ENCODE results near the gene HIP1. TPM values are rescaled to one million over a fixed set of nuclear protein-coding genes. Genes with fewer than 3 reads are reported as not detected.
"Not testable (repeated sequence)": the region's sequence is repeated elsewhere in the genome, so short reads cannot be mapped to it uniquely, and the experiment has no call there.

Gene HIP1
- total RNA-seq, 2 donors from 2014 or later: 12.2 to 13.6 TPM

DNA sequence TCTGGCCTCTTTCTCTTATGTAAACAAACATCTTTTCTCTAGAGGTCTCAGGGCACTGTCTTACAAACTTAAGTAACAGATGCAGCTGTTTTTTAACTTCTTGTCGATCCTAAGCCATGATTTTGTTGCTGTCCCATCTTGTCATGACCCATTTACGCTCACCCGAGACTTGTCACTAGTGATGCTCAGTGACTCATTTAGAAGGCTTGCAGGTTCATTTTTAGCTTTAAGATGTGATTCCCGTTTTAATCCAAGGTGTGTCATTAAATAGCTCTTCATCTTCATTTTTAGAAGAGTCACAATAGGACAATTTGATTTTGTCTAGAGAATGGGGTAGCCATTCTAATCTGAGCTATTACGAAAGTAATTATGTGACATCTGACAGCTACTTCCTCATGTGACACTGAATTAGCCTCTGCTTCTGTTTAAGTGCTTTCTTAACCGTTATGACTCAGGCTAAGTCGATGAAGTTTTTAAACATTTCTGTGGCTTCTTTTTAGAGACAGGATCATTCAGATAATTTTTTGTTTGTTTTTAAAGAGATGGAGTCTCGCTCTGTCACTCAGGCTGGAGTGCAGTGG is 203.9 kb downstream of the HIP1 start:
- TF ChIP-seq, protein P1, sequence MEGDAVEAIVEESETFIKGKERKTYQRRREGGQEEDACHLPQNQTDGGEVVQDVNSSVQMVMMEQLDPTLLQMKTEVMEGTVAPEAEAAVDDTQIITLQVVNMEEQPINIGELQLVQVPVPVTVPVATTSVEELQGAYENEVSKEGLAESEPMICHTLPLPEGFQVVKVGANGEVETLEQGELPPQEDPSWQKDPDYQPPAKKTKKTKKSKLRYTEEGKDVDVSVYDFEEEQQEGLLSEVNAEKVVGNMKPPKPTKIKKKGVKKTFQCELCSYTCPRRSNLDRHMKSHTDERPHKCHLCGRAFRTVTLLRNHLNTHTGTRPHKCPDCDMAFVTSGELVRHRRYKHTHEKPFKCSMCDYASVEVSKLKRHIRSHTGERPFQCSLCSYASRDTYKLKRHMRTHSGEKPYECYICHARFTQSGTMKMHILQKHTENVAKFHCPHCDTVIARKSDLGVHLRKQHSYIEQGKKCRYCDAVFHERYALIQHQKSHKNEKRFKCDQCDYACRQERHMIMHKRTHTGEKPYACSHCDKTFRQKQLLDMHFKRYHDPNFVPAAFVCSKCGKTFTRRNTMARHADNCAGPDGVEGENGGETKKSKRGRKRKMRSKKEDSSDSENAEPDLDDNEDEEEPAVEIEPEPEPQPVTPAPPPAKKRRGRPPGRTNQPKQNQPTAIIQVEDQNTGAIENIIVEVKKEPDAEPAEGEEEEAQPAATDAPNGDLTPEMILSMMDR (IDR thresholded peaks at IDR 0.05): no peak
- peaks cover 32% of the 10 kb centered on the region for H3K36me3 ChIP-seq
- H3K27me3 ChIP-seq: no peaks in the 10 kb centered on the region
- no peak overlapping the region for H3K27ac ChIP-seq
- H3K4me3 ChIP-seq: no peak overlapping the region
- no peaks in the 10 kb centered on the region for H3K9me3 ChIP-seq
- peaks cover 0 to 8% of the 10 kb centered on the region in 2 donors for H3K4me1 ChIP-seq
- no peak for DNase-seq (ENCODE audit: low spot score)

DNA sequence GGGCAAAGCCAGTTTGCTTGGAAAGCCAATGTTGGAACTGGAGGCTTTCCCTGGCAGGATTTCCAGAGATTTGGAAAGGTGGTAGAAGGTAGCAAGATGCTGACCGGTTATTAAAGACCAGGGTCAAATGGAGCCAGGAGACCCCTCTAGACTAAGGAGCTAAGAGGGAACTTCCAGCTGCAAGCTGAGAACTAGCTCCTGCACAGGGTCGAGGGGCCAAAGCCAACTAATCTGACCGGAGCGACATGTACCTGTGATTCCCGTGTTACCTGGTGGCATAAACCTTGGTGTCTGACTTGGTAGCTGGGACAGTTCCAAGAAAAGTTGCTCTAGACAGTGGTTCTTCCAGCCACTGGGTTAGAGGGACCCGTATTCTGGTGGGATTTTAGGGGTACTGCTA is 204.8 kb downstream of the HIP1 start:
- peak; percentile 32 for DNase-seq (ENCODE audit: low spot score)

DNA sequence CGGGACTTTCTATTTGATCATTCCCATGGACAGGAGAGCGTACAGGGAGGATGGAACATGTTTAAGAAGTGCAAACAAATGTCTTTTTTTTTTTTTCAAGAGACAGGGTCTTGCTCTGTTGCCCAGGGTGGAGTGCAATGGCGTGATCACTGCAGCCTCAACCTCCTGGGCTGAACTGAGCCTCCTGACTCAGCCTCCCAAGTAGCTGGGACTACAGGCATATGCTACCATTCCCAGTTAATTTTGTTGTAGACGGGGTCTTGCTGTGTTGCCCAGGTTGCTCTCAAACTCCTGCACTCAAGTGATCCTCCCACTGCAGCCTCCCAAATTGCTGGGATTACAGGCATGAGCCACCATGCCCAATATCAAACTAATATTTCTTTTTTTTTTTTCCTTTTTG is 206.1 kb downstream of the HIP1 start:
- no peak for DNase-seq (ENCODE audit: low spot score)
- H3K4me3 ChIP-seq: no peak overlapping the region
- peaks cover 14% of the 10 kb centered on the region for H3K36me3 ChIP-seq
- H3K4me1 ChIP-seq: peaks cover 0 to 13% of the 10 kb centered on the region in 2 donors
- TF ChIP-seq, protein P1 (IDR thresholded peaks at IDR 0.05): no peak
- no peaks in the 10 kb centered on the region for H3K27me3 ChIP-seq
- no peaks in the 10 kb centered on the region for H3K9me3 ChIP-seq
- no peak overlapping the region for H3K27ac ChIP-seq

More for the DNA sequence above, 204.8 kb downstream of the HIP1 start:
- Histone ChIP-seq H3K9me3 (no peaks in the 10 kb centered on the region), H3K27ac (no peak overlapping the region), H3K4me1 (peaks cover 0 to 8% of the 10 kb centered on the region in 2 donors), H3K27me3 (no peaks in the 10 kb centered on the region), H3K4me3 (no peak overlapping the region), H3K36me3 (peaks cover 23% of the 10 kb centered on the region)
- TF ChIP-seq, protein P1 (IDR thresholded peaks at IDR 0.05): no peak

DNA sequence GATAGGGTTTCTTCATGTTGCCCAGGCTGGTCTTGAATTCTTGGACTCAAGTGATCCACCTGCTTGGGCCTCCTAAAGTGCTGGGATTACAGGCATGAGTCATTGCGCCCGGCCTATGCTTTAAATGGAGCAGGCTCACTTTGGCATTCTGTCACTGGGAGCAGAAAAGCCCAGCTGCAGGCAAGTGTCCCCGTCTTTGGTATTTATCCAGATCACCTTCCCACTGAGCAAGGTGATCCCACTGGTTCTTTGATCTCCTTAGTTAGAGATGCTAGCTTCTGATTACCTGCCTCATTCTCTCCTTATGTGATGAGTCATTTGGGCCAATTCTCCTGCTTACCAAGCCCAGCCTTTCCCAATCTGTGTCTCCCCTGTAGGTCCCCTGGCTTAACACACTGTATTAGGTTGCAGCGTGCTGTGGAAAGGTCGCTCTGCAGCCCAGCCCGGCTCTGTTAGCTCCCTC is 207.4 kb downstream of the HIP1 start:
- TF ChIP-seq, protein P1 (IDR thresholded peaks at IDR 0.05): no peak
- Histone ChIP-seq H3K4me1 (peaks cover 0 to 23% of the 10 kb centered on the region in 2 donors), H3K27ac (peak overlapping the region; percentile 19 to 40)

DNA sequence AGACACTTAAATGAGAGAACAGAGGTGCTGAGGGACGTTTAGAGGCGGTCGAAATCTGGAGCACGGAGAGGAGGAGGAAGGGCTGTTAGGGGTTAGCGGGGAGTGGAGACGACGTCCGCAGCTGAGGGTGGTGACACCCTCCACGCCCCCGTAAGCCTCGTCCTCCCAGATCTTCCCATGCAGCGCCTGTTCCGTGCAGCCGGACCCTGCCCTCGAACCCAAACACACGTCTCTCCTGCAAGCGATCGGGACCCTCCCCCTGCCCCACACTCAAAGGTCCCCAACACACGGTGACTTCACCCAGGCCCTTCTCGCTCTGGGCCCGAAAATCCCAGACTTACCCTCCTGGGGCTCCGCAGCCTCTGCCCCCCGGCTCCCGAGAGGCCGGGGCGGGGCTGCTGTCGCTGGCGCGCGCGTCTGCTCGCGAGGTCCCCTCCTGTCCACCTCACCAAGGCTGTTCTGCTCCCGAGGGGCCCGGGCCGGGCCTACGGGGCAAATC is 211.5 kb downstream of the HIP1 start:
- not testable (repeated sequence) for DNase-seq (ENCODE audit: low spot score); H3K9me3 ChIP-seq; H3K27me3 ChIP-seq
- H3K4me3 ChIP-seq: peak overlapping the region; percentile 88 to 99
- H3K4me1 ChIP-seq: peaks cover 0 to 24% of the 10 kb centered on the region in 2 donors
- peaks cover 29% of the 10 kb centered on the region for H3K36me3 ChIP-seq
- peak overlapping the region; percentile 81 to 91 for H3K27ac ChIP-seq

More for the DNA sequence above, 207.4 kb downstream of the HIP1 start:
- DNase-seq (ENCODE audit: low spot score): no peak
- peaks cover 2% of the 10 kb centered on the region for H3K36me3 ChIP-seq
- H3K4me3 ChIP-seq: no peak overlapping the region
- no peaks in the 10 kb centered on the region for H3K27me3 ChIP-seq
- no peaks in the 10 kb centered on the region for H3K9me3 ChIP-seq

DNA sequence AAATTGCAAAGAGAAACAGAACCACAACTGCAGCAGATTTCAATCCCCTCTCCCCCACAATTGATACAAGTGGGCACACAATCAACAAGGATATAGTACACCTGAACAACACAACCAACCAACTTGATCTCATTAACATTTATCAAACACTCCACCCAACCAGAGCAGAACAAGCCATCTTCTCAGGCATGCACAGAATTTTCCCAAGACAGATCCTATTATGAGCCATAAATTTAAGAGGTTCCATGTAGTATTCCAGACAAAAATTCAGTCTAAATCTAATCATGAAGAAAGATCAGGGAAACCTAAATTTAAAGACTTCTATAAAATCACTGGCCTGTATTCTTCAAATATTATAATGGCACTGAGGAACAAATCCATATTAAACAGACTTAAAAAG is 217.0 kb downstream of the HIP1 start:
- H3K4me1 ChIP-seq, H3K27ac ChIP-seq: not testable (repeated sequence)
- peaks cover 29% of the 10 kb centered on the region for H3K36me3 ChIP-seq

DNA sequence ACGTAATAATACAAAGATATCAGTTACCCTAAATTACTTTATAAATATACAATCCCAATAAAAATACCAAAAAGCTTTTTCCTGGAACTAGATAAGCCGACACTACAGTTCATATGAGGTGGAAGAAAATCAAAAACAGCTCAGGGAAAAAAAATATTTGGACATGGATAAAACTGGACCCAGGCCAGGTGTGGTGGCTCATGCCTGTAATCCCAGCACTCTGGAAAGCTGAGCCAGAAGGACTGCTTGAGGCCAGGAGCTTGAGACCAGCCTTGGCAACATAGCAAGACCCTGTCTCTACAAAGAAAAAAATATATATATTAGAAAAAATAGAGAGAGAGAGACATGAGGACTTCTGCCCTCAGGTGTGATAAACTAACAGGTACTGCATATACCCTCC is 219.9 kb downstream of the HIP1 start:
- DNase-seq (ENCODE audit: low spot score); H3K9me3 ChIP-seq; H3K27ac ChIP-seq; H3K4me3 ChIP-seq; H3K4me1 ChIP-seq; H3K27me3 ChIP-seq: not testable (repeated sequence)
- H3K36me3 ChIP-seq: peaks cover 12% of the 10 kb centered on the region

More for the DNA sequence above, 217.0 kb downstream of the HIP1 start:
- not testable (repeated sequence) for H3K9me3 ChIP-seq; H3K27me3 ChIP-seq; DNase-seq (ENCODE audit: low spot score); H3K4me3 ChIP-seq

DNA sequence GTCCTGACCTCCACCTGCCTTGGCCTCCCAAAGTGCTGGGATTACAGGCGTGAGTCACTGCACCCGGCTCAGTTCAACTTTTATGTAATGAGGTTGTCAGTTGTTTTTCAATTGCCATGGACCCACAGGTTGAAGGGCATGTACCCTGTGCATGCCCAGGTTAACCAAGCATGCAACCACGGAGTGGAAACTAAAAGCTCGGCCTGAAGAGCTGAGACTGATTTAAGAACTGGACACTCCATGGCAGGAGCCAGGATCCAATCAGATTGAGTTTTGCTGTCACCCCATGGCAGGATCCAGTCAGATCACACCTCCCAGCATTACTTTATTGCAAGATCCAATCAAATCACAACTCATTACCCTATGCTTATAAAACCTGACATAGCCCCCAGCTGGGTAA is 229.7 kb downstream of the HIP1 start:
- H3K27me3 ChIP-seq; H3K4me3 ChIP-seq; H3K36me3 ChIP-seq; DNase-seq (ENCODE audit: low spot score); H3K9me3 ChIP-seq; H3K4me1 ChIP-seq; H3K27ac ChIP-seq: not testable (repeated sequence)

DNA sequence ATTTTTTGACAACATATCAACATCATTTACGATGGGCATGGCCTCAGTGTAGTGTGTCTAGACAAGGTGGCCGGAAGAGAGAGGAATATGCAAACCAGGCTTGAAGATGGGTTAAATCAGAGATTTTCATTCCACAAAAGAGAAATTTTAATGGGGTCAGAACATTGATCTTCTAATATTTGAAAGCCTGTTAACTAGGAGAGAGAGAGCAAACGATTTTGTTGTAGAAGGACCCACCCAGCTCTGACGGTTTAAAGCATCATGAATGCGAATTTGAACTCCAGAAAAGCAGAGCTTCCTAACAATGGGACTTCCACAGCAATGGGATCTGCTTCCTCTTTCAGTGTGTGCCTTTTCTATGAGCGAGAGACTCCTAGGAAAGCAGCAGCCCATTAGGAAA is 246.7 kb downstream of the HIP1 start, which contains the start of gene SPDYE5:
Gene SPDYE5 (plus strand): TSS at position 301 of the 400 bp plus-strand sequence. CDS start 1,728 bp downstream, outside the sequence.
- DNase-seq (ENCODE audit: low spot score); H3K4me1 ChIP-seq; H3K36me3 ChIP-seq; H3K9me3 ChIP-seq; H3K4me3 ChIP-seq; H3K27me3 ChIP-seq; H3K27ac ChIP-seq: not testable (repeated sequence)

DNA sequence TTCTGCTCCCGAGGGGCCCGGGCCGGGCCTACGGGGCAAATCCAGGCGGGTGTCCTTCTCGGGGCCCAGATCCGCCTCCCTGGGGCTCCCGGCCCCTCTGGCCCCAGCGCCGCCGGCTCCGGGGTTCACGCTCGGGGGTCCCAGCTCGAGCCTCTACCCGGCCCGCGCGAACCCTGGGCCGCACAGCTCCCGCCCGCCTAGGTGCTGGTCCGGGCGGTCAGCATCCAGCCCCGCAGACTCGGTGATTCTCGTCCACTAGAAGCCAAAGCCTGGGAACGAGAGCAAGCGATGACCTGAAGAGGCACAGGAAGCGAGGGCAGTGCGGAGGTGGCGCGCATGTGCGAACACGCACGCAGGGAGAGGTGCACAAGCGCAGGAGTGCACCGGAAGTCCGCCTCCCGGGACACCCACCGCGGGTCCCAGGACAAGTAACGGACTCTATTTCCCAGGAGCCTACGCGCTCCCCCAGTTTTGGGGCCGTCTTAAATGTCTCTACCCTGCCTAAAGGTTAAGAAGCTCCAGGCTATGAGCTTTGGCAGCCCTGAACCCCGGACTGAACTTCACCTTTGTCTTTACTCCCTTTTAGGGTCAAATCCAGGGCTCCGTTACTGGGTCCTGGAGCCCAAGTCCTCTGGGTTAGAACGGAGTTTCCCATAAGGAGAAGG is 252.6 kb downstream of the HIP1 start, which contains the start of gene POM121C:
Gene POM121C (minus strand): TSS at position 321 of the 665 bp plus-strand sequence. CDS start 44,803 bp downstream, outside the sequence.
- H3K9me3 ChIP-seq, H3K4me1 ChIP-seq, H3K27me3 ChIP-seq, H3K36me3 ChIP-seq: not testable (repeated sequence)
- H3K4me3 ChIP-seq: peak within 1 kb of the TSS; percentile 85 to 87
- DNase-seq (ENCODE audit: low spot score): peak; percentile 96
- peak within 1 kb of the TSS; percentile 85 to 86 for H3K27ac ChIP-seq
